Fibroblast of lung (primary cell): Measurements from ENCODE around the gene FBXO38. TPM values are rescaled to one million over a fixed set of nuclear protein-coding genes. Genes with fewer than 3 reads are reported as not detected.
"Not testable (repeated sequence)": the region's sequence is repeated elsewhere in the genome, so short reads cannot be mapped to it uniquely, and the experiment has no call there.

Source experiments
- DNase-seq, 2 donors: peaks; one replicate each; pipeline versions ENCODE4 v3.0.0 to v3.0.0-alpha.2; 2010; ENCODE audit warnings: low read depth in 2 of 2
- H2AFZ ChIP-seq: 2 replicates; pipeline ENCODE4 v1.5.1; 2012; ENCODE audit warnings: low read length, control low read depth, inconsistent platforms
- H3K27ac ChIP-seq: 2 replicates; pipeline ENCODE4 v1.5.1; 2011; ENCODE audit warnings: low read length, control low read depth; ENCODE audit not compliant: insufficient read depth
- H3K27me3 ChIP-seq: 2 replicates; pipeline ENCODE4 v1.5.1; 2011; ENCODE audit warnings: mild to moderate bottlenecking, low read length; ENCODE audit not compliant: control insufficient read depth, insufficient read depth
- H3K36me3 ChIP-seq: 2 replicates; pipeline ENCODE4 v1.5.1; 2011; ENCODE audit warnings: low read length; ENCODE audit not compliant: control insufficient read depth, insufficient read depth
- H3K4me1 ChIP-seq: 2 replicates; pipeline ENCODE4 v1.5.1; 2011; ENCODE audit warnings: low read length; ENCODE audit not compliant: control insufficient read depth, insufficient read depth; ENCODE audit errors: extremely low read depth
- H3K4me2 ChIP-seq: 2 replicates; pipeline ENCODE4 v1.5.1; 2011; ENCODE audit warnings: low read length, control low read depth; ENCODE audit not compliant: insufficient read depth; ENCODE audit errors: extremely low read depth
- H3K4me3 ChIP-seq, 4 experiments: fragments of 200-600 bp in 1 of 4; sonication (generic) in 1 of 4; replicated peaks in 1 of 4; 2 replicates each; pipeline ENCODE4 v1.5.1; 2011 to 2016; ENCODE audit warnings: low read length in 4 of 4, low read depth in 3 of 4, mild to moderate bottlenecking in 3 of 4, control low read depth in 2 of 4, inconsistent platforms in 1 of 4, mixed read lengths in 1 of 4; ENCODE audit not compliant: insufficient read depth in 1 of 4; ENCODE audit errors: control extremely low read depth in 1 of 4
- H3K79me2 ChIP-seq: 2 replicates; pipeline ENCODE4 v1.5.1; 2012; ENCODE audit warnings: mild to moderate bottlenecking, low read length, inconsistent platforms; ENCODE audit not compliant: control insufficient read depth, insufficient read depth
- H3K9ac ChIP-seq: 2 replicates; pipeline ENCODE4 v1.5.1; 2011; ENCODE audit warnings: mild to moderate bottlenecking, low read length, control low read depth; ENCODE audit not compliant: insufficient read depth
- H3K9me3 ChIP-seq: 2 replicates; pipeline ENCODE4 v1.5.1; 2012; ENCODE audit warnings: low read depth, low read length; ENCODE audit not compliant: control insufficient read depth, insufficient read depth
- H4K20me1 ChIP-seq: 2 replicates; pipeline ENCODE4 v1.5.1; 2011; ENCODE audit warnings: low read length; ENCODE audit not compliant: control insufficient read depth, insufficient read depth; ENCODE audit errors: extremely low read depth
- CTCF ChIP-seq, 2 donors: IDR thresholded peaks in 1 of 2; conservative IDR thresholded peaks in 1 of 2; 1 replicate in 1 of 2; 2 replicates in 1 of 2; pipeline ENCODE4 v1.5.1; 2011 to 2012; ENCODE audit warnings: low read length in 2 of 2, control low read depth in 1 of 2, inconsistent platforms in 1 of 2, low read depth in 1 of 2, mild to moderate bottlenecking in 1 of 2
- EZH2 ChIP-seq: IDR thresholded peaks from 2 replicates; pipeline ENCODE4 v1.5.1; 2012; ENCODE audit warnings: low read length, control low read depth, mild to moderate bottlenecking; ENCODE audit errors: missing control alignments
- polyA plus RNA-seq, 2 donors: library from polyadenylated mRNA; depleted of rRNA in 1 of 2; stranded (reverse) in 1 of 2; unstranded in 1 of 2; fragments of >200 nt; gene quantifications; 2 replicates each; pipeline ENCODE4 v1.2.1, GENCODE V29; 2011 to 2012; ENCODE audit warnings: missing spikeins in 1 of 2
- total RNA-seq: library from RNA; depleted of rRNA; stranded (reverse); fragments of >200 nt; gene quantifications from 2 replicates; pipeline ENCODE4 v1.2.1, GENCODE V29; 2014

The FBXO38 gene
- total and polyA plus RNA-seq, 2 donors (not counting 1 experiment from before 2014, with no cell fraction given) = 25.0 to 62.4 TPM

DNA sequence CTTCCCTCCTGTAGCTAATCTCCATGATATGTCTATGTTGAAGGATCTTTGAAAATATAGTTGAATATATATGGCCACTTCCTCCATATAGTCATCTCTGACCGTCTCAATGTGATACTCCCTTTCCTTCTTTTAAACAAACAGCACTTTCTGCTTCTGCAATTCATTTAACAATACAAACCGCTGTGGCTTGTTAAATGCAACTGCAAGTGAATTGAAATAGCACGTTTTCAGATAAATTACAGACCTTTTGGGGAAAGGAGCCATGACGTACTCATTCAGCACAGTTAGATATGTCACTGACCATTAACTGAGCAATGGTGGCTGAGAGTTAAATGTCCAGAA is 82.5 kb downstream of the FBXO38 start:
- H3K4me1 ChIP-seq = no peaks in the 10 kb centered on the region
- H3K4me2 ChIP-seq = no peak overlapping the region
- H3K79me2 ChIP-seq = no peaks in the 10 kb centered on the region
- TF ChIP-seq EZH2 = no peak
- no peak for TF ChIP-seq CTCF (conservative IDR thresholded peaks at IDR 0.05 in 1 of 2, IDR thresholded peaks at IDR 0.05 in 1 of 2; ENCODE audit: low read depth in 1 of 2, low read length in 2 of 2)
- no peak overlapping the region for H3K4me3 ChIP-seq
- DNase-seq = no peak
- no peak overlapping the region for H3K27ac ChIP-seq
- H3K9ac ChIP-seq = no peak overlapping the region
- H3K9me3 ChIP-seq = no peaks in the 10 kb centered on the region
- no peaks in the 10 kb centered on the region for H4K20me1 ChIP-seq
- no peak overlapping the region for H2AFZ ChIP-seq
- H3K27me3 ChIP-seq = no peaks in the 10 kb centered on the region
- no peaks in the 10 kb centered on the region for H3K36me3 ChIP-seq

DNA sequence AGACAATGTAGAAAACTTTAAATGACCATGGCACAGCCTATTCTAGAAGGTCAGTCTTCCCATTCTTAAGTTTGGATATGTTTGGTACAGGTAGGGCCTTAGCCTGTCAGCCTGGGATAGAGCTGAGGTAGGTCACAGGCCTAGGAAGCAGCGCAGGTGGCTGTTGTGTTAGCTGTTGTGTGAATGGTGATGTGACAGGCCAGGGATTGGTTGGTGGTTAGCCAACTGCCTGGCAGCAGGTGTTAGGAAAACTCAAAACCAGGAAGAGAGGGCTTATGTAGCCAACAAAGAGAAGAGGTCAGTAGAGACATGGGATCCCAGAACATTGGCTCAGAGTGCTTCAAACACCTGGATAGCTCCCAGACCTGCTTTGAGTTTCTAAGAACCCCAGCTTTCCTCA is 84.2 kb downstream of the FBXO38 start:
- no peak overlapping the region for H3K9ac ChIP-seq
- TF ChIP-seq EZH2 (no peak), CTCF (conservative IDR thresholded peaks at IDR 0.05 in 1 of 2, IDR thresholded peaks at IDR 0.05 in 1 of 2; ENCODE audit: low read depth in 1 of 2, low read length in 2 of 2) (no peak)

GRCh38 chr5:148468746-148469145 is 85.0 kb downstream of the FBXO38 start:
- not testable (repeated sequence) for DNase-seq, H4K20me1 ChIP-seq, H3K36me3 ChIP-seq, H3K4me2 ChIP-seq, H3K9ac ChIP-seq, H3K79me2 ChIP-seq, H3K4me3 ChIP-seq, H3K27ac ChIP-seq, H3K4me1 ChIP-seq, H3K27me3 ChIP-seq, H2AFZ ChIP-seq, H3K9me3 ChIP-seq

More for the DNA sequence above, 84.2 kb downstream of the FBXO38 start:
- Histone ChIP-seq H2AFZ (no peak overlapping the region), H3K4me1 (no peaks in the 10 kb centered on the region), H3K36me3 (no peaks in the 10 kb centered on the region), H4K20me1 (no peaks in the 10 kb centered on the region), H3K79me2 (no peaks in the 10 kb centered on the region), H3K27ac (no peak overlapping the region), H3K27me3 (no peaks in the 10 kb centered on the region), H3K9me3 (no peaks in the 10 kb centered on the region), H3K4me2 (no peak overlapping the region), H3K4me3 (no peak overlapping the region)
- no peak for DNase-seq
